Measurements from ENCODE around the gene P3H3. TPM values are rescaled to one million over a fixed set of nuclear protein-coding genes. Genes with fewer than 3 reads are reported as not detected.

Gene P3H3
- total RNA-seq, 1 donor from 2014 or later: 10.3 TPM

DNA sequence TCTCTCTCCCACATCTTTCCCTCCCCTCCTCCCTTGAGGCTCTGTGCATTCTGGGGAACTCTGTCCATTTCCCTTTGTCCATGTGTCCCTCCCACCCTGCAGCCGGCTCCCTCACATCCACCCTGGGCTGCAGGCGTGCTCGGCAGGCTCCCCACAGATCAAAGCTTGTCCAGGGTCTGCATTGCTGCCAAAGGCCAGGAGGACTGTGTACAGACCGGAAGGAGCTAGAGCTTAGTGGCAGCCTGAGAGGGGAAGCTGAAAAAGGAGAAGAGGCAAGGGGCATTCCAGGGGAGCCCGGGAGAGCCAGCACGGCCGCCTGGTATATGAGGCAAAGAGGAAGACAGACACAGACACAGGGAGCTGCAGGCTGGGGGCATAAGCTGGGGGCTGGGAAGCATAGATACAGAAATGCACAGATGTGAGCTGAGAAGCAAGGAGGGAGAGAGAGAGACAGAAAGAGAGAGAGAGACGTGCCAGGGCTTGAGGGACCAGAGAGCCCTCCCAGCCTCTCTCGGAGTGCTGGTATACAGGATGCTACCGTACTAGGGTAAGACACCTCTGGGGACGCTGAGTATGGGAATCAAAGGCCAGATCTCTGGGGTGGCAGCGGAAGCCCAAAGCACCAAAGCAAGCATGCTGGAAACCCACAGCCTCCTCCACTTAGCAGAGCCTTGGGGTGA is 35.5 kb upstream of the P3H3 start:
- intact Hi-C loops (cut with DNase I): loop anchor here (1.0 kb wide), 1 partner anchor 37 kb away; no protein-coding TSS in a partner anchor
- peak; percentile 81 for DNase-seq (ENCODE audit: missing footprints)
- ATAC-seq: peak; percentile 70

DNA sequence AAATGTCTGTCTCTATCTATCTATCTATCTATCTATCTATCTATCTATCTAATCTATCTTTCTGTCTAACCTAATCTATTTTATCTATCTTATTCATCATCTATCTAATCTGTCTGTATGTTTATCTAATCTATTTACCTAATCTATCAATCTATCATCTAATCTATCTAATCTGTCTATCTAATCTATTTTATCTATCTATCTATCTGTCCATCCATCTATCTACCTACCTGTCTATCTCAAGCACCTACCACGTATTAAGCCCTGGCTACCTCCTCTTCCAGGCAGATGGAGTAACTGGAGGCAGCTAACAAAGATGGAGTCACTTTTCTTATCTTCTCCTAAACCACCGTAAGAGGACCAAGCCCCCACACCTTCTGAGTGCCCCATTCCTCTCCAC is 33.1 kb upstream of the P3H3 start:
- intact Hi-C loops (cut with DNase I): no loop called here
- no peak for DNase-seq (ENCODE audit: missing footprints)
- ATAC-seq: no peak

DNA sequence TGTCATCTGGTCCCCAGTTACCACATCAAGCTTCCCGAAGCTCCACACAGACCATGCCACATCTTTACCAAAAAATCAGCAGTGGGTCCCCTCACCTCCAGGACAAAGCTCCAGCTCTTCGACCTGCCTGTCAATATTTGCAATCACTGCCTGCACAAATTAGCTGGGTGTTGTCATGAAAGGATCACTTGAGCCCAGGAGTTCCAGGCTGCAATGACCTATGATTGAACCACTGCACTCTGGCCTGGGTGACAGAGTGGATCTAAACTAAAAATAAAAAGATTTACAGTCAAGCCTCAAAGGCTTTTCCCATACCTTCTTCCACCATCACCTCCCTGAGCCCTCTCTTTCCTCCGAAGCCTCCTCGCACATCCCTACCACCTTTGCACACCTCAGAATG is 31.6 kb upstream of the P3H3 start:
- DNase-seq (ENCODE audit: missing footprints) (no peak), ATAC-seq (no peak)
- intact Hi-C loops (cut with DNase I): no loop called here

DNA sequence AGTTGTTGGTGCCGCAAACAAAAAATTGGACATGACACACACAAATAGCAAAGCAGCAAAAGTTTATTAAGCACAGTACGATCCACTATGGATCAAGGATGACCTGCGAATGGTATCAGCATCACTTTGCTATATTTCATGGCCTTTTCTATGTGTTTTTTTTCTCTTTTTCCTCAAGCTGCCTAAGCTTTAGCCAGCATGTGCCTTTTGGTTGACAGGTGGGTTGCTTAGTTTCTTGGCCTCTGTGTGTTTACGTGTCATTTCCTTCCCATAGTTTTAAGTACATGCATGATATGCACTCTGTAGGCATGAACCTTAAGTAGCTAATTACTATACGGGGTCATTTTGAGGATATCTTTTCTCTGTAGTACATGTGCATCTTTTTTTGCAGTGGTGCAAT is 29.1 kb upstream of the P3H3 start:
- intact Hi-C loops (cut with DNase I): no loop called here

DNA sequence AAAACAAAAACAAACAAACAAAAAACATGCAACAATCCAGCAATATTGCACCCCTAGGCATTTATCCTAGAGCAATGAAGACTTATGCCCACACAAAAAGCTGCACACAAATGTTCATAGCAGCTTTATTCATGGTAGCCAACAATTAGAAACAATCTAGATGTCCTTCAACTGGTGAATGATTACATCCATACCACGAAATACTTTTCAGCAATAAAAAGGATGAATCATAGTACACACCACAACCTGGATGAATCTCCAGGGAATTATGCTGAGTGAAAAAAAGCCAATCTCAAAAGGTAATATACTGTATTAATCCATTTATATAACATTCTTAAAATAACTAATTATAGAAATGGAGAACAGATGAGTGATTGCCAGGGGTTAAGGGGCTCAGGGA is 21.0 kb upstream of the P3H3 start:
- DNase-seq (ENCODE audit: missing footprints): no peak
- intact Hi-C loops (cut with DNase I): no loop called here
- ATAC-seq: no peak

More for the DNA sequence above, 29.1 kb upstream of the P3H3 start:
- ATAC-seq (no peak), DNase-seq (ENCODE audit: missing footprints) (no peak)

DNA sequence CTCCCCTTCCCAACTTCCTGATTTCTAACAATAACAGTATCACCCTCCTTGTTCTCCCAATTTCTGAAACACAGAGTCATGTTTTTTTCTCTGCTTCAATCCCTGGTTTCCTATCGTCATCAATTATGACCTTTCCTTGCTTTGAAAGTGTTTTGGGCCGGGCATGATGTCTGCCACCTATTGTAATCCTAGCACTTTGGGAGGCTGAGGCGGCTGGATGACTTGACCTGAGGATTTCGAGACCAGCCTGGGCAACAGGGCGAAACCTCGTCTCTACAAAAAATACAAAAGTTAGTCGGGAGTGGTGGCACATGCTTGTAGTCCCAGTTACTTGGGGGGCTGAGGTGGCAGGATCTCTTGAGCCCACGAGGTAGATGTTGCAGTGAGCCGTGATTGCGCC is 19.2 kb upstream of the P3H3 start:
- intact Hi-C loops (cut with DNase I): no loop called here
- ATAC-seq (no peak), DNase-seq (ENCODE audit: missing footprints) (no peak)

DNA sequence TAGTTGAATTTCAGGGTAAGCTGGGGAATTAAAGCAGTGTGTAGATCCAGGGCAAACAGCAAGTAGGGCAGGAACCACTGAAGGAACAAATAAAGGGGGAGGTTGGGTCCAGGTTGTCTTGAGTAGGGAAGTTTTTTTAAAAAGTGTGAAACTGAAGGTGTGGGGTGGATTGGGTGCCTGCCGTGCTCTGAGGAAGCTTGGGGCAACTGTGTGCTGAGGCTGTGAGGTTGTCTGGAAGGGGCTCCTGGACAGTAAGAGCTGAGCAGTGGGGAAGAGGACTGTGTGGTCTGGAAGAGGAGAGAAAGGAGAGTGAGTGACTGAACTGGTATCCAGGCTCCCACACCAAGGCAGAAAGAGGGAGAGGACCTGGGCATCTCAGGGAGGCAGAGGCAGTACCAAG is 17.4 kb upstream of the P3H3 start:
- ATAC-seq (no peak), DNase-seq (ENCODE audit: missing footprints) (no peak)
- intact Hi-C loops (cut with DNase I): no loop called here

DNA sequence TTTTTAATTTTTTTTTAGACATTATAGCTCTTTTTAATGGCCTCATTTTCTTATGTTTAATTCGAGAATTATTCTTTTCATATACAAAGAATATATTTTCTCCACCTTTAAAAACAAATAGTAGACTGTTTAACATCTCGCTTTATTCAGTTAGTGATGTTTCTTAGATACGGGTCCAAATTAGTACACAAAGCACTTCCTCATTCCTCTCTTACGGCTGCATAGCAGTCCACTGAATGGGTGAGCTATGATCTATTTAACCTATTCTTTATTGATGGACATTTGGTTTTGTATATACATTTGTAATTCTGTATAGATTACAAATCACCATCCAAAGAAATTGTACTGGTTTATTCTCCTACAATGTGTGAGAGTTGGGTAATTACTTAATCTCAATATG is 14.8 kb upstream of the P3H3 start:
- no peak for DNase-seq (ENCODE audit: missing footprints)
- intact Hi-C loops (cut with DNase I): no loop called here
- no peak for ATAC-seq

DNA sequence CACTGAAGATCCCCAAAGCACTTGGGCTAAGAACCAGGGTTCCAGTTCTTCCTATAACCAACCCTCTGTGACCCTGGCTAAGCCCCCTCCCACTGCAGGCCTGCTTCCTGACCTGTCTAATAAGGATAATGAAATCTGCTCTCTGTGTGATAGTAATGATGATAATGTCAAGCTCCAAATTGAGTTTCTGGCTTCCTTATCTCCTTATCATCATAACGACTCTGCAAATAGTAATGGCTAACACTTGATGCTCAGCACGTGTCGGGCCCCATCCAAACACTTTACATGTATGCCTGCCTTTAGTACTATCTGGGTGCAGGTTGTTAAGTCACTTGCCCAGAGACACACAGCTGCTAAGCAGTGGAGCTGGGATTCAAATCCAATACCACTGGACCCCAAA is 11.6 kb upstream of the P3H3 start:
- intact Hi-C loops (cut with DNase I): no loop called here
- no peak for ATAC-seq
- DNase-seq (ENCODE audit: missing footprints): no peak

DNA sequence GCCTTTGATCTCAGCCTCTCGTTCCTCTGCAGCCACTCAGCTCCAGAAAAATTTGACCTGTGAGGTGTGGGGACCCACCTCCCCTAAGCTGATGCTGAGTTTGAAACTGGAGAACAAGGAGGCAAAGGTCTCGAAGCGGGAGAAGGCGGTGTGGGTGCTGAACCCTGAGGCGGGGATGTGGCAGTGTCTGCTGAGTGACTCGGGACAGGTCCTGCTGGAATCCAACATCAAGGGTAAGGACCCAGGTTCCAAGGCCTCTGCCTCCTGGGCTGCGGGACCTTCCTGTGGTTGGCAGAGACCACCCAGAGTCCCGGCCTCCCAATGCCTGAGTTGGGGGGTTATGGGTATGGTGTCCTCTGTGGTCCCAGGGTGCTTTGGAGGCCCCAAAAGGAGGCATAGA is 11.1 kb upstream of the P3H3 start:
- DNase-seq (ENCODE audit: missing footprints) (no peak), ATAC-seq (no peak)
- intact Hi-C loops (cut with DNase I): no loop called here

DNA sequence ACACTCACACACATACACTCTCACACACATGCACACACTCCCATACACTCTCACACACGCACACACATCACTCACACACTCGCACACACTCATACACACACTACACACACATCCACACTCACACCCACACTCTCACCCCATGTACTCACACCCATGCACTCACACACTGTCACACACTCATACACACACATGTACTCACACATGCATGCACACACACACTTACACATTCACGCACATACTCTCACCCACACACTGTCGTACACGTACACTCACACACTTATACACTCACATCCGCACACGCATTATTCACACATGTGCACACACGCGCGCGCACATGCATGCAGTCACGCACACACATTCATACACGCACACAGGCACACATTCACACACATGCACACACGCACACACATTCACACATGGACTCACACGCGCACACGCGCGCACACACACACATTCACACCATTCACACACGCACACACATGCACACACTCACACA is 10.5 kb upstream of the P3H3 start:
- DNase-seq (ENCODE audit: missing footprints): no peak
- intact Hi-C loops (cut with DNase I): no loop called here
- ATAC-seq: no peak

DNA sequence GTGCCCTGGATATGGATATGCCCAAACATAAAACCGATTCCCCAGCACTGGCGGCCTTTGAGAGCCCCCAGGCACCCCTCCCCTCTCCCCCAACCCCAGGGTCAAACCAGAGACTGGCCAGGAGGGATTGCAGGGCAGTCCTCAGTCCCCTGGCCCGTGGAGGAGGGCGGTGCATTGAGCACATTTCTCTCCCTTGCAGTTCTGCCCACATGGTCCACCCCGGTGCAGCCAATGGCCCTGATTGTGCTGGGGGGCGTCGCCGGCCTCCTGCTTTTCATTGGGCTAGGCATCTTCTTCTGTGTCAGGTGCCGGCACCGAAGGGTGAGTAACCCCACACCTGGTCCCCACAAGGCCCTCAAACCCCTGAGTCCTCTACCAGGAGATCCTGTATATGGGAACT is 10.0 kb upstream of the P3H3 start:
- no peak for ATAC-seq
- intact Hi-C loops (cut with DNase I): no loop called here
- no peak for DNase-seq (ENCODE audit: missing footprints)

DNA sequence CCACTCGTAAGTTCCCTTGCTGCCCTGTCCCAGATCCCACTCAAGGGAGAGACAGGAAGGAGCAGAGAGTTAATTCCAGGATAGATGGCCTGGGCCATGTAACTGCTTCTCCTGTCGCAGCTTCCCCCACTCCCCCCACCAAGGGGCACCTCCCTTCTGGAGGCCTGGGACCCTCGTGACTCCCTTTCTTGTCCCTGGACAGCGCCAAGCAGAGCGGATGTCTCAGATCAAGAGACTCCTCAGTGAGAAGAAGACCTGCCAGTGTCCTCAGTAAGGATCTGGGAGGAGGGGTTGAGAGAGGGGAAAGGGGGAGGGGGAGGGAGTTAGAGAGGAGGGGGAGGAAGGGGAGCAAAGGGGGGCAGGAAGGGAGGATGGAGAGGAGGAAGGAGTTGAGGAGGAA is 9.6 kb upstream of the P3H3 start:
- ATAC-seq: no peak
- DNase-seq (ENCODE audit: missing footprints): no peak
- intact Hi-C loops (cut with DNase I): no loop called here

DNA sequence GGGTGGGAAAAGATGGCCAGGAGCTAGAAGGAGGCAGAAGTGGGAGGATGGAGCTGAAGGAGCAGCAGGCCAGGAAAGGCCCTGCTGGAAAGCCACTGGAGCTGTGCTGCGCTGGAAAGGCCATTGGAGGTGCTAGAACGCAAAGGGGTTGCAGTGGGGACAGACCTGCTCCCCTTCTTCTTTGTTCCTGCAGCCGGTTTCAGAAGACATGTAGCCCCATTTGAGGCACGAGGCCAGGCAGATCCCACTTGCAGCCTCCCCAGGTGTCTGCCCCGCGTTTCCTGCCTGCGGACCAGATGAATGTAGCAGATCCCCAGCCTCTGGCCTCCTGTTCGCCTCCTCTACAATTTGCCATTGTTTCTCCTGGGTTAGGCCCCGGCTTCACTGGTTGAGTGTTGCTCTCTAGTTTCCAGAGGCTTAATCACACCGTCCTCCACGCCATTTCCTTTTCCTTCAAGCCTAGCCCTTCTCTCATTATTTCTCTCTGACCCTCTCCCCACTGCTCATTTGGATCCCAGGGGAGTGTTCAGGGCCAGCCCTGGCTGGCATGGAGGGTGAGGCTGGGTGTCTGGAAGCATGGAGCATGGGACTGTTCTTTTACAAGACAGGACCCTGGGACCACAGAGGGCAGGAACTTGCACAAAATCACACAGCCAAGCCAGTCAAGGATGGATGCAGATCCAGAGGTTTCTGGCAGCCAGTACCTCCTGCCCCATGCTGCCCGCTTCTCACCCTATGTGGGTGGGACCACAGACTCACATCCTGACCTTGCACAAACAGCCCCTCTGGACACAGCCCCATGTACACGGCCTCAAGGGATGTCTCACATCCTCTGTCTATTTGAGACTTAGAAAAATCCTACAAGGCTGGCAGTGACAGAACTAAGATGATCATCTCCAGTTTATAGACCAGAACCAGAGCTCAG is 8.8 kb upstream of the P3H3 start:
- intact Hi-C loops (cut with DNase I): loop anchor here (5.0 kb wide), 1 partner anchor 37 kb away; no protein-coding TSS in a partner anchor
- ATAC-seq: no peak
- no peak for DNase-seq (ENCODE audit: missing footprints)

DNA sequence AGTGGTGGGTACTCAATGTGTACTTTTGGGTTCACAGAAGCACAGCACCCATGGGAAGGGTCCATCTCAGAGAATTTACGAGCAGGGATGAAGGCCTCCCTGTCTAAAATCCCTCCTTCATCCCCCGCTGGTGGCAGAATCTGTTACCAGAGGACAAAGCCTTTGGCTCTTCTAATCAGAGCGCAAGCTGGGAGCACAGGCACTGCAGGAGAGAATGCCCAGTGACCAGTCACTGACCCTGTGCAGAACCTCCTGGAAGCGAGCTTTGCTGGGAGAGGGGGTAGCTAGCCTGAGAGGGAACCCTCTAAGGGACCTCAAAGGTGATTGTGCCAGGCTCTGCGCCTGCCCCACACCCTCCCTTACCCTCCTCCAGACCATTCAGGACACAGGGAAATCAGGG is 8.0 kb upstream of the P3H3 start:
- ATAC-seq (no peak), DNase-seq (ENCODE audit: missing footprints) (no peak)
- intact Hi-C loops (cut with DNase I): loop anchor here (5.0 kb wide), 1 partner anchor 38 kb away; no protein-coding TSS in a partner anchor

DNA sequence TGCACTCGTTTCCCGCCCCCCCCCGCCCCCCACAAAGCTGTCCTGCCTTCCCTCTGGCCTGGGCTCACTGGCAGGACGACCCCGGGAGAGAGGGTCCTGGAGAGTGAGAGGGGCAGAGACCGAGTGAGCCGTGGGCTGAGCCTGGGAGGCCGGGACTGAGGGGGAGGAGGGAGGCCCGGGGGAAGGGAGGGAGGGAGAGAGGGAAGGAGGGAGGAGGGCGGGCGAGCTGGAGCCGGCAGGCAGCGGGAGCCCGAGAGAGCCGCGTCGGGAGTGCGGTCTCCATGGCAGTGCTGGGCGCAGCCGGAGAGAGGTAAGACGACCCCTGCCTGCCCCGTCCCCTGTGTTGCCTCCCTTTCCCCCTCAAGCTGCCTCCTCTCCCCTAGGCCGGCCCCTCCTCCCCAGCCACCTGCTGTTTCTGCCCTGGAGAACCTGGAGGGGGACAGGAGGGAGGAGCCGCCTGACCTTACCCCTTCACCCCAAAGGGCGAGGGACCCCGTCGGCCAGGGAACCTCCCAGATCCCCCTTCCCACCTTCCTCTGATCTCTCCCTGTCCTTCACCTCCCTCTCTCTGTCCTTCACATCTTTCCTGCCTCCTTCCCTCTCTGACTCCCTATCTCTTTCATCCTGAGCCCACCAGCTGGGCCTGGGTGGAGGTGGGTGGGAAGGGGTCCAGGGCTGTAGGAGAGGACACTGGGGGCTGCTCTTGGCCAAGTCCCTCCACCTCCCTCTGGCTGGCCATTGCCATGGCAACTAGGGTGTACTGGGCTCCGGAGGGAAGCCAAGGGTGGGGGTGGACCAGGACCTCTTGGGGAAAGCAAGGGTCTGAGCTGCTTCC is 6.4 kb upstream of the P3H3 start, which contains the start of gene GPR162:
GPR162 (plus strand) TSS at position 231 of the 835 bp plus-strand sequence. CDS start 2,078 bp downstream, outside the sequence.
- DNase-seq (ENCODE audit: missing footprints): peak; percentile 84
- intact Hi-C loops (cut with DNase I): loop anchor here (5.0 kb wide), 1 partner anchor 40 kb away; no protein-coding TSS in a partner anchor
- peak; percentile 54 for ATAC-seq

DNA sequence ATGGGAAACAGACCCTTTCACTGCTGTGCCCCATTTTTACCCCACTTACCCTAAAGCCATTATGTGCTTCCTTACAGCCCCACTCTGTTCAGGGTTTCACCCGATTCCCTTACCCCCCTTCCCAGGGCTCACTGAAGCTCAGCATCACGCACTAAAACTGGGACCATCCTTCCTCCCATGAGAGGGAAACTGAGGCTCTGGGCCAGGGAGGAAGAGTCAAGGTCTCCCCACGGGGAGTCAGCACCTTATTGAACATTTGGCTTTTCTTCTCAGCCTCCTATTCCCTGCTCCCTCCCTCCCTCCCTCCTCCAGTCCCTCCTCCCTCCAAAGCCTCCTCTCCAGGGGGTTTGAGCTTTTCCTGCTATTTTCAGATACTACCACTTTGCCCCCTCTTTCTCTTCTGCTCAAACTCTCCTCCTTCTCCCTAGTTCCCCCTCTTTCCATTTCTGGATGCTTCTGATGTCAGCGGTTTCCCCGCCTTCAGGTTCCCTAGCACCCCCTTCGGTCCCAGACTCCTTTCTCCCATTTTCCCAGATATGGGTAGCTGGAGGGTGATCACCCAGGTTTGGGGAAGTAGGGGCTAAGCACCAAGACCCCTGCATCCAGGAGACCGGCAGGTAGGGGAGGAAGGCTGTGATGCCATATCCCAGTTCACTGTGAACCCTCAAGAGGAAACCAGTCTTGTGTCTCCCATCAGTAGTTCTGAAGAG is 5.6 kb upstream of the P3H3 start:
- DNase-seq (ENCODE audit: missing footprints) (no peak), ATAC-seq (no peak)
- intact Hi-C loops (cut with DNase I): loop anchor here (5.0 kb wide), 1 partner anchor 40 kb away; no protein-coding TSS in a partner anchor

Data from Right ventricle myocardium inferior (tissue), 1 donor.